IMR-90 (cell line): ENCODE results near the gene ATP6V1F.

Experiments
- BHLHE40 ChIP-seq: fragments of 150-350 bp; IDR thresholded peaks from 2 replicates; pipeline ENCODE4 v1.6.1; 2016; ENCODE audit warnings: mild to moderate bottlenecking, low read depth, low read length
- CEBPB ChIP-seq: IDR thresholded peaks from 2 replicates; pipeline ENCODE4 v1.6.1; 2012; ENCODE audit warnings: low read depth, low read length, improper control_type of control experiment
- CHD1 ChIP-seq: IDR thresholded peaks from 2 replicates; pipeline ENCODE4 v1.6.1; 2012; ENCODE audit warnings: low read depth, low read length, improper control_type of control experiment
- CTCF ChIP-seq: conservative IDR thresholded peaks from 2 replicates; pipeline ENCODE4 v1.5.1; 2012; ENCODE audit warnings: mild to moderate bottlenecking, low read depth, low read length, improper control_type of control experiment
- FOS ChIP-seq: fragments of 150-350 bp; IDR thresholded peaks from 2 replicates; pipeline ENCODE4 v1.6.1; 2016; ENCODE audit warnings: low read depth, low read length
- MAZ ChIP-seq: IDR thresholded peaks from 2 replicates; pipeline ENCODE4 v1.6.1; 2012; ENCODE audit warnings: low read depth, mild to moderate bottlenecking, low read length, improper control_type of control experiment, moderate library complexity, borderline replicate concordance
- MXI1 ChIP-seq: IDR thresholded peaks from 2 replicates; pipeline ENCODE4 v1.6.1; 2012; ENCODE audit warnings: low read depth, mild to moderate bottlenecking, low read length, moderate library complexity, borderline replicate concordance
- POLR2A ChIP-seq: IDR thresholded peaks from 2 replicates; pipeline ENCODE4 v1.6.1; 2012; ENCODE audit warnings: mild to moderate bottlenecking, low read depth, low read length
- RAD21 ChIP-seq: IDR thresholded peaks from 2 replicates; pipeline ENCODE4 v1.6.1; 2012; ENCODE audit warnings: low read length, improper control_type of control experiment
- RCOR1 ChIP-seq: IDR thresholded peaks from 2 replicates; pipeline ENCODE4 v1.6.1; 2012; ENCODE audit warnings: mild to moderate bottlenecking, low read length, improper control_type of control experiment; ENCODE audit not compliant: insufficient replicate concordance
- RFX5 ChIP-seq: IDR thresholded peaks from 2 replicates; pipeline ENCODE4 v1.8.0; 2012; ENCODE audit warnings: low read depth, mild to moderate bottlenecking, low read length, moderate library complexity
- TF ChIP-seq, protein P1 (sequence below): fragments of 150-350 bp; IDR thresholded peaks from 2 replicates; pipeline ENCODE4 v1.6.1; 2016; ENCODE audit warnings: low read depth, mild to moderate bottlenecking, low read length, moderate library complexity, borderline replicate concordance

- no peak for TF ChIP-seq POLR2A
- TF ChIP-seq CTCF = no peak
- no peak for TF ChIP-seq BHLHE40
- no peak for TF ChIP-seq RAD21
- TF ChIP-seq RFX5 = no peak
- TF ChIP-seq, protein P1, sequence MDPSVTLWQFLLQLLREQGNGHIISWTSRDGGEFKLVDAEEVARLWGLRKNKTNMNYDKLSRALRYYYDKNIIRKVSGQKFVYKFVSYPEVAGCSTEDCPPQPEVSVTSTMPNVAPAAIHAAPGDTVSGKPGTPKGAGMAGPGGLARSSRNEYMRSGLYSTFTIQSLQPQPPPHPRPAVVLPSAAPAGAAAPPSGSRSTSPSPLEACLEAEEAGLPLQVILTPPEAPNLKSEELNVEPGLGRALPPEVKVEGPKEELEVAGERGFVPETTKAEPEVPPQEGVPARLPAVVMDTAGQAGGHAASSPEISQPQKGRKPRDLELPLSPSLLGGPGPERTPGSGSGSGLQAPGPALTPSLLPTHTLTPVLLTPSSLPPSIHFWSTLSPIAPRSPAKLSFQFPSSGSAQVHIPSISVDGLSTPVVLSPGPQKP = no peak
- no peak for TF ChIP-seq FOS
- TF ChIP-seq MAZ = no peak
- no peak for TF ChIP-seq CEBPB
- TF ChIP-seq CHD1 = no peak
- TF ChIP-seq RCOR1 = no peak
- no peak for TF ChIP-seq MXI1
These were observed 48.2 kb upstream of the ATP6V1F start for GRCh38 chr7:128814499-128814898.
